Nephron progenitor cell (in vitro differentiated cells): Measurements from ENCODE around the gene PHACTR3.

Source experiments
- DNase-seq: peaks from one replicate; pipeline ENCODE4 v3.0.0; 2021
- H3K27ac Mint-ChIP-seq: 2 replicates; pipeline ENCODE4 v1.8.0; 2021; ENCODE audit warnings: mild to moderate bottlenecking, moderate library complexity, mixed read lengths
- H3K27me3 Mint-ChIP-seq: 2 replicates; pipeline ENCODE4 v1.8.0; 2021; ENCODE audit warnings: mild to moderate bottlenecking, low read depth, mixed read lengths; ENCODE audit not compliant: poor library complexity
- H3K36me3 Mint-ChIP-seq: 2 replicates; pipeline ENCODE4 v1.8.0; 2021; ENCODE audit warnings: low read depth, mixed read lengths
- H3K4me1 Mint-ChIP-seq: 2 replicates; pipeline ENCODE4 v1.8.0; 2021; ENCODE audit warnings: mixed read lengths
- H3K4me3 Mint-ChIP-seq: 2 replicates; pipeline ENCODE4 v1.8.0; 2021; ENCODE audit warnings: mild to moderate bottlenecking, moderate library complexity, mixed read lengths
- H3K9me3 Mint-ChIP-seq: 2 replicates; pipeline ENCODE4 v1.8.0; 2021; ENCODE audit warnings: mild to moderate bottlenecking, moderate library complexity, mixed read lengths
- TF ChIP-seq, protein P1 (sequence below): fragments of 200-600 bp; sonication (generic); IDR thresholded peaks from 2 replicates; pipeline ENCODE4 v1.5.0; 2021; ENCODE audit warnings: antibody characterized with exemption

The PHACTR3 gene

DNA sequence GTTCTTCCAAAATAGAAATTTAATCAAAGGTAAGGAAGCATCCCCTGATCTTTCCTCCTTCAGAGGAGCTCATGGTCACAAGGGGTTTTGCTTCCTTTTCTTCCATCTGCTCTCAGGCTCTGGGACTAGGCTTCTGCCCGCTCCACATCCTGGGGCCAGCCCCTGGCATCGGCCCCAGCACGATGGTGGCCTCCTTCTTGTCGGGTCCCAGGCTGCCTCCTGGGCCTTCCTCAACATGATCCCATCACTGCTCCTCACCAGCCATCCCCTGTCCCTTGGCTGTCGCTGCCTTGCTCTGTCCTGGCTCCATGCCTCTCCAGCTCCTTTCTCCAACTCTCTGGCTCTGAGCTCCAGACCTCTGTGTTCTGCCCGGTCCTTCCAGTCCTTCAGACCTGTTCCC is 4.1 kb downstream of the PHACTR3 start:
- H3K4me1 Mint-ChIP-seq, result peaks cover 12% of the 10 kb centered on the region
- H3K27ac Mint-ChIP-seq, result no peak overlapping the region
- DNase-seq, result no peak
- H3K27me3 Mint-ChIP-seq, result peaks cover 58% of the 10 kb centered on the region
- peaks cover 50% of the 10 kb centered on the region for H3K9me3 Mint-ChIP-seq
- H3K36me3 Mint-ChIP-seq, result no peaks in the 10 kb centered on the region
- H3K4me3 Mint-ChIP-seq, result no peak overlapping the region
- TF ChIP-seq, protein P1, sequence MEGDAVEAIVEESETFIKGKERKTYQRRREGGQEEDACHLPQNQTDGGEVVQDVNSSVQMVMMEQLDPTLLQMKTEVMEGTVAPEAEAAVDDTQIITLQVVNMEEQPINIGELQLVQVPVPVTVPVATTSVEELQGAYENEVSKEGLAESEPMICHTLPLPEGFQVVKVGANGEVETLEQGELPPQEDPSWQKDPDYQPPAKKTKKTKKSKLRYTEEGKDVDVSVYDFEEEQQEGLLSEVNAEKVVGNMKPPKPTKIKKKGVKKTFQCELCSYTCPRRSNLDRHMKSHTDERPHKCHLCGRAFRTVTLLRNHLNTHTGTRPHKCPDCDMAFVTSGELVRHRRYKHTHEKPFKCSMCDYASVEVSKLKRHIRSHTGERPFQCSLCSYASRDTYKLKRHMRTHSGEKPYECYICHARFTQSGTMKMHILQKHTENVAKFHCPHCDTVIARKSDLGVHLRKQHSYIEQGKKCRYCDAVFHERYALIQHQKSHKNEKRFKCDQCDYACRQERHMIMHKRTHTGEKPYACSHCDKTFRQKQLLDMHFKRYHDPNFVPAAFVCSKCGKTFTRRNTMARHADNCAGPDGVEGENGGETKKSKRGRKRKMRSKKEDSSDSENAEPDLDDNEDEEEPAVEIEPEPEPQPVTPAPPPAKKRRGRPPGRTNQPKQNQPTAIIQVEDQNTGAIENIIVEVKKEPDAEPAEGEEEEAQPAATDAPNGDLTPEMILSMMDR, result no peak

DNA sequence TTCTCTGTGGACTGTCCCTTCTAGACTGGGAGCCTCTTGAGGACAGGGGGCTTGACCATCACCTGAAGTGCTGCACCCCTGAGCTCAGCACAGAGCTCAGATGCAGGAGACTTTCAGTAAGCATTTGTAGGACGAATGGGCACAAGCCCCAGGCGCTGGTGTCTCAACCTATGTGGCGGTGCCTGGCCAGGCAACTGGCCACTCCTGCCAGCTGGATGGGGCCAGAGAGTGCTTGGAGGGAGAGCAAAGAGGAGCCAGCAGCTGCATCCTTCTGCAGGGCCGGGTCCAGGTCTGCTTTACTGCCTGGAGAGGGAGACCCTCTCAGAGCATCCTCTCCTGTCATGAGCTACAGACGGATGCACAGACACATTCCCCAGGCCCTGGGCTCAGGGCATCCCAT is 4.5 kb downstream of the PHACTR3 start:
- H3K36me3 Mint-ChIP-seq, result no peaks in the 10 kb centered on the region
- H3K27ac Mint-ChIP-seq, result no peak overlapping the region
- H3K4me3 Mint-ChIP-seq, result no peak overlapping the region
- TF ChIP-seq, protein P1, result no peak
- DNase-seq, result no peak
- H3K9me3 Mint-ChIP-seq, result peaks cover 54% of the 10 kb centered on the region
- peaks cover 55% of the 10 kb centered on the region for H3K27me3 Mint-ChIP-seq
- peaks cover 12% of the 10 kb centered on the region for H3K4me1 Mint-ChIP-seq

DNA sequence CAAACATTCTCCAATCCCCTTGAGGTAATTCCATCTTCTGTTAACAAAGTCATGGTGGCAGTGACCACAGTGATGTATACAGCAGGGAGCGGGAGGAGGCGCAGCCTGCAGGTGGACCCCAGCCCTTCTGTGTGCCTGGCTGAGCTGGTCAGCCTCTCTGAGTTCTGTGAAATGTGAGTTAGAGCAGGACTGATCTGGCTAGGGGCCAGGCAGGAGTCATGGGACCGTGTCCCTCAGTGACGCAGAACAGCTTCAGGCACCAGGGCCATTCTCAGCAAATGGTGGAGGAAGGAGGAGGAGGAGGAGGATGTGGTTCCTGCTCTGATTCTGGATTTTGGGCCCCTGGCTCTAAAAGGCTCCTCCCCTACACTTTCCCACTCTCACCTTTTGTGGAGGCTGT is 6.9 kb downstream of the PHACTR3 start:
- peaks cover 7% of the 10 kb centered on the region for H3K4me1 Mint-ChIP-seq
- H3K4me3 Mint-ChIP-seq, result no peak overlapping the region
- peaks cover 34% of the 10 kb centered on the region for H3K27me3 Mint-ChIP-seq
- H3K36me3 Mint-ChIP-seq, result no peaks in the 10 kb centered on the region
- DNase-seq, result no peak
- no peak overlapping the region for H3K27ac Mint-ChIP-seq
- TF ChIP-seq, protein P1, result no peak
- peaks cover 75% of the 10 kb centered on the region for H3K9me3 Mint-ChIP-seq

DNA sequence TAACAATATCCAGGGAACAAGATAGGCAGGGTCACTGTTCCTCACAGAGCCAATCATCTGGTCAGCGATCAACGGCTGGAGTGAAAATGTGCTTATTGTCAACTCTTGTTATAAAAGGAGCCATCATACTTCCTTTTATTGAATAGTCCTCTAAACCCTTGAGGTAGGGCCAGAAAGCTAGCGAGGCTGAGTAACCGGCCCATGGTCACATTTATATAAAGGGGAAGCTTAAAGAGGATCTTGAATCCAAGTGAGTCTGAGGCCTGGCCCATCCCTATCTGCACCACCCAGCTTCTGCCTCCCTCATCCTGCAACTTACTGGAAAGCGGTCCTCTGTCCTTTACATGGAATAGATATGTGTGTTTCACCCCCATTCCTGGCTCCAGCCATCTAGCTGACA is 9.5 kb downstream of the PHACTR3 start:
- H3K36me3 Mint-ChIP-seq, result no peaks in the 10 kb centered on the region
- no peak overlapping the region for H3K27ac Mint-ChIP-seq
- H3K27me3 Mint-ChIP-seq, result peaks cover 35% of the 10 kb centered on the region
- no peaks in the 10 kb centered on the region for H3K4me1 Mint-ChIP-seq
- H3K9me3 Mint-ChIP-seq, result peaks cover 88% of the 10 kb centered on the region
- TF ChIP-seq, protein P1, result no peak
- DNase-seq, result no peak
- no peak overlapping the region for H3K4me3 Mint-ChIP-seq

DNA sequence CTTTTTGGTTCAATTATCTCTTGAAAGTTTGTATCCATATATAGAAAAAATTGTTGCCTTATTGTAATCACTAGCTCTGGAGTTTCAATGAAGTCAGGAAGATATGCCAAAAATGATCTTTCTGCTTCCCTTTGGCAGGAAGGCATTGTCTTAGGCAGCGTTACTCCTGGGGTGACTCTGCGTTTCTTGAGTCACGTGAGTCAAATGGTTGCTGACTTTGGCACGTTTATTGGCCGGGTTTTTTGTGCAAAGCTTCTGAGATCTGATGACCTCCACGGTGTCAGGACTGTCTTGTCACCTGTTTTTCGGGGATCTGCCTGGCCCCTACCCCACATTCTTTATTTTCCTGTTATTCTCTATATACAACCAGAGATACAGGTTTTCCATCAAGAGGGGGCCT is 10.4 kb downstream of the PHACTR3 start:
- DNase-seq, result no peak
- Mint-ChIP-seq H3K36me3 (no peaks in the 10 kb centered on the region), H3K4me3 (no peak overlapping the region), H3K27me3 (peaks cover 29% of the 10 kb centered on the region), H3K9me3 (peaks cover 90% of the 10 kb centered on the region), H3K27ac (no peak overlapping the region), H3K4me1 (no peaks in the 10 kb centered on the region)
- TF ChIP-seq, protein P1, result no peak

DNA sequence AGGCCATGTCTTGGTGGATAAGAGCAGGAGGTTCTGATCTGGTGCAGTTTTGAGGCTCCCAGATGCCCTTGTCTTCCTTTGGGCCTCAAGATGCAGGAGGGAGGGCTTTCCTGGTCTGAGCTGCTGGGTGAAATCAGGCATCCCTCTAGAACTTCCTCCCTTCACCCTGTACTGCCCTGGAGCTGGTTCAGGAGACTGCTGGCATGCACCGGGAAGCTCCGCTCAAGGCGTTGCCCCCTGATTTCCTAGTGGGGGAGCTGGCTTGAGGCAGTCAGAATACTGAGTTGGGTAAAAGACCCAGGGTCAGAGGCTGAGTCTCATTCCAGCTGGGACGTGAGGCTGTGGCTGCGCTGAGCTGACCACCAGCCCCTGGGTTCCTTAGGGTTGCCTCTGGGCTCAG is 12.0 kb downstream of the PHACTR3 start:
- DNase-seq, result no peak
- peaks cover 91% of the 10 kb centered on the region for H3K9me3 Mint-ChIP-seq

More for the DNA sequence above, 12.0 kb downstream of the PHACTR3 start:
- peaks cover 26% of the 10 kb centered on the region for H3K27me3 Mint-ChIP-seq
- no peaks in the 10 kb centered on the region for H3K4me1 Mint-ChIP-seq
- TF ChIP-seq, protein P1, result no peak
- no peak overlapping the region for H3K4me3 Mint-ChIP-seq
- no peaks in the 10 kb centered on the region for H3K36me3 Mint-ChIP-seq
- H3K27ac Mint-ChIP-seq, result no peak overlapping the region
